K562 (cell line): ENCODE data around the gene FGF11. TPM values are rescaled to one million over a fixed set of nuclear protein-coding genes. Genes with fewer than 3 reads are reported as not detected.
A peak's percentile ranks its signal among the peaks of the same experiment; 100 is the strongest.

Experiments used
- ARNT ChIP-seq, 2 experiments: fragments of 450-650 bp; IDR thresholded peaks; 2 replicates each; pipeline ENCODE4 v1.6.1; 2016; ENCODE audit warnings: mild to moderate bottlenecking in 1 of 2
- BCL6 ChIP-seq: fragments of 250-450 bp; sonication (Bioruptor Pico); IDR thresholded peaks from 2 replicates; pipeline ENCODE4 v1.4.0; 2020
- ELF1 ChIP-seq: fragments of 200-800 bp; sonication (Bioruptor generic); IDR thresholded peaks from 2 replicates; pipeline ENCODE4 v1.6.1; 2016; ENCODE audit warnings: missing genetic modification characterization, missing compliant biosample characterization
- ELF4 ChIP-seq: fragments of 450-650 bp; formaldehyde crosslinking; IDR thresholded peaks from 2 replicates; pipeline ENCODE4 v1.4.0; 2022; ENCODE audit warnings: missing genetic modification characterization
- ESRRA ChIP-seq: fragments of 450-650 bp; IDR thresholded peaks from 2 replicates; pipeline ENCODE4 v1.6.1; 2014; ENCODE audit warnings: low read depth, mild to moderate bottlenecking, moderate library complexity, borderline replicate concordance
- FOSL1 ChIP-seq: fragments of 200-800 bp; sonication (Bioruptor generic); conservative IDR thresholded peaks from 2 replicates; pipeline ENCODE4 v1.6.1; 2016; ENCODE audit warnings: missing genetic modification characterization, missing compliant biosample characterization
- FOXJ2 ChIP-seq: fragments of 200-800 bp; sonication (Bioruptor generic); IDR thresholded peaks from 2 replicates; pipeline ENCODE4 v1.6.1; 2016; ENCODE audit warnings: missing genetic modification characterization, missing compliant biosample characterization
- GABPB2 ChIP-seq: fragments of 250-450 bp; sonication (Bioruptor Pico); conservative IDR thresholded peaks from 2 replicates; pipeline ENCODE4 v1.5.1; 2021; ENCODE audit warnings: mild to moderate bottlenecking
- HCFC1 ChIP-seq: IDR thresholded peaks from 2 replicates; pipeline ENCODE4 v1.6.1; 2012; ENCODE audit warnings: low read depth, low read length, improper control_type of control experiment
- HDAC3 ChIP-seq: fragments of 450-650 bp; IDR thresholded peaks from 2 replicates; pipeline ENCODE4 v1.6.1; 2018; ENCODE audit warnings: borderline replicate concordance, mild to moderate bottlenecking, moderate library complexity; ENCODE audit not compliant: partially characterized antibody
- HSF4 ChIP-seq: fragments of 250-450 bp; sonication (Bioruptor Pico); IDR thresholded peaks from 2 replicates; pipeline ENCODE4 v2.1.2; 2022; ENCODE audit warnings: mild to moderate bottlenecking, moderate library complexity, borderline replicate concordance
- MAFF ChIP-seq: IDR thresholded peaks from 2 replicates; pipeline ENCODE4 v1.6.1; 2012; ENCODE audit warnings: low read length, improper control_type of control experiment
- MAZ ChIP-seq, 2 experiments: fragments of 450-650 bp in 1 of 2; sonication (generic) in 1 of 2; formaldehyde crosslinking; IDR thresholded peaks in 1 of 2; conservative IDR thresholded peaks in 1 of 2; 2 replicates each; pipeline versions ENCODE4 v1.4.0 to v1.5.0; 2020; ENCODE audit warnings: mild to moderate bottlenecking in 1 of 2, missing genetic modification reagents in 1 of 2
- NR2C2 ChIP-seq, 2 experiments: fragments of 200-800 bp in 1 of 2; sonication (Bioruptor generic) in 1 of 2; sonication (generic) in 1 of 2; formaldehyde crosslinking in 1 of 2; IDR thresholded peaks; 2 replicates each; pipeline versions ENCODE4 v1.6.1 to v1.8.0; 2016 to 2022; ENCODE audit warnings: mild to moderate bottlenecking in 1 of 2, missing compliant biosample characterization in 1 of 2, missing genetic modification characterization in 1 of 2, missing genetic modification reagents in 1 of 2
- POLR2A ChIP-seq: fragments of 450-650 bp; conservative IDR thresholded peaks from 2 replicates; pipeline ENCODE4 v1.6.1; 2016
- PYGO2 ChIP-seq: fragments of 450-650 bp; IDR thresholded peaks from 2 replicates; pipeline ENCODE4 v1.6.1; 2016; ENCODE audit warnings: mild to moderate bottlenecking, missing genetic modification characterization, moderate library complexity, missing compliant biosample characterization
- SIRT6 ChIP-seq: IDR thresholded peaks from one replicate; pipeline ENCODE4 v1.6.1; 2012; ENCODE audit warnings: low read depth, mild to moderate bottlenecking, control low read depth, inconsistent platforms, low read length, moderate library complexity
- SNRNP70 ChIP-seq: fragments of 200-400 bp; formaldehyde crosslinking; optimal IDR thresholded peaks from 2 replicates; pipeline ENCODE3; 2017; ENCODE audit warnings: low read depth, low read length
- TOE1 ChIP-seq, 2 experiments: fragments of 450-650 bp in 1 of 2; sonication (generic) in 1 of 2; formaldehyde crosslinking in 1 of 2; IDR thresholded peaks; 2 replicates each; pipeline versions ENCODE4 v1.7.1 to v1.8.0; 2016 to 2022; ENCODE audit warnings: borderline replicate concordance in 2 of 2, mild to moderate bottlenecking in 2 of 2, antibody characterized with exemption in 1 of 2, inconsistent platforms in 1 of 2, low read depth in 1 of 2, missing genetic modification reagents in 1 of 2, moderate library complexity in 1 of 2
- ZFP36 ChIP-seq: fragments of 150-350 bp; IDR thresholded peaks from 2 replicates; pipeline ENCODE4 v1.6.1; 2018; ENCODE audit warnings: low read length, low read depth; ENCODE audit not compliant: partially characterized antibody
- ZKSCAN3 ChIP-seq: fragments of 250-450 bp; sonication (Bioruptor Pico); IDR thresholded peaks from 2 replicates; pipeline ENCODE4 v1.4.0; 2020
- ZKSCAN8 ChIP-seq: fragments of 200-800 bp; sonication (Bioruptor generic); IDR thresholded peaks from 2 replicates; pipeline ENCODE4 v1.6.1; 2016; ENCODE audit warnings: missing genetic modification characterization, missing compliant biosample characterization
- ZNF239 ChIP-seq: fragments of 250-450 bp; sonication (Bioruptor Pico); IDR thresholded peaks from 2 replicates; pipeline ENCODE4 v1.4.0; 2020; ENCODE audit warnings: mild to moderate bottlenecking
- polyA plus RNA-seq, 8 experiments: library from polyadenylated mRNA; depleted of rRNA in 4 of 8; stranded (reverse) in 5 of 8; unstranded in 3 of 8; fragments of >200 nt; fragmentation: Nextera tagmentation in 2 of 8; fragmentation: Illumina TruSeq in 1 of 8; extraction: Ambion mirVana in 2 of 8; extraction: Trizol in 1 of 8; gene quantifications; 2 replicates each; pipeline versions ENCODE4 v1.2.1 to v1.2.3, GENCODE V29; 2011 to 2014; ENCODE audit warnings: inconsistent platforms in 1 of 8, missing spikeins in 1 of 8
- total RNA-seq, 7 experiments: library from RNA; depleted of rRNA in 6 of 7; stranded (reverse); fragments of >200 nt in 6 of 7; fragmentation: Illumina TruSeq in 2 of 7; extraction: Trizol in 2 of 7; gene quantifications; 2 replicates each; pipeline versions ENCODE4 v1.2.1 to v1.2.3, GENCODE V29; 2011 to 2021; ENCODE audit warnings: low replicate concordance in 1 of 7
- TF ChIP-seq, protein P1 (sequence below): fragments of 250-450 bp; sonication (Bioruptor Pico); IDR thresholded peaks from 2 replicates; pipeline ENCODE4 v1.9.0; 2021; ENCODE audit warnings: mild to moderate bottlenecking, inconsistent platforms
- TF ChIP-seq, protein P2 (sequence below): fragments of 450-650 bp; formaldehyde crosslinking; IDR thresholded peaks from 2 replicates; pipeline ENCODE4 v1.4.0; 2022; ENCODE audit warnings: missing genetic modification characterization

FGF11 gene
- total and polyA plus RNA-seq, 9 of the 15 experiments (the other 6 are each of a cell fraction or from before 2014, with no cell fraction given): 1.2 to 7.5 (median 3.0) TPM

DNA sequence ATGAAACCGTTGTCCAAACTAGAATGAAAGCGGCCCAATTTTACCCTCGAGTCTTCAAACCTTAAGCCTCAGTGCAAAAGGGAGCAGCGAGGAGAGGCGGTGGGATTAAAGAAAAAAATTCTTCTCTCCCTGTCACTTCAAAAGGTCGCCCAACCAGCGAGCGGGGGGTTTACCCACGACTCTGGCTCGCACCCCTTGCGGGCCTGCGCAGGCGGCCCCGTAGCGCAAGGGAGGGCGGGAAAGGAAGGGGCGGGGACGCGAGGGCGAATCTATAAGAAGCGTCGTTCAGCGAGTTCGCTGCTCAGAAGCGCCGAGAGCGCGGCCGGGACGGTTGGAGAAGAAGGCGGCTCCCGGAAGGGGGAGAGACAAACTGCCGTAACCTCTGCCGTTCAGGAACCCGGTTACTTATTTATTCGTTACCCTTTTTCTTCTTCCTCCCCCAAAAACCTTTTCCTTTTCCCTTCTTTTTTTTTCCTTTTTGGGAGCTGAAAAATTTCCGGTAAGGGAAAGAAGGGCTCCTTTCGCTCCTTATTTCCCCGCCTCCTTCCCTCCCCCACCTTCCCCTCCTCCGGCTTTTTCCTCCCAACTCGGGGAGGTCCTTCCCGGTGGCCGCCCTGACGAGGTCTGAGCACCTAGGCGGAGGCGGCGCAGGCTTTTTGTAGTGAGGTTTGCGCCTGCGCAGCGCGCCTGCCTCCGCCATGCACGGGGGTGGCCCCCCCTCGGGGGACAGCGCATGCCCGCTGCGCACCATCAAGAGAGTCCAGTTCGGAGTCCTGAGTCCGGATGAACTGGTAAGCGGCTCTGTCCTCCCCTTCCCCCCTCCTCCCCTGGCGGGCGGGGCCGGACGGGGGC is 45.0 kb downstream of the FGF11 start, which contains the start of gene POLR2A (continued):
- TF ChIP-seq FOSL1 (tag): peak; percentile 18; the same call in 1 of the 2 replicates
- TF ChIP-seq NR2C2 (CRISPR knock-in tag; IDR thresholded peaks at IDR 0.05): peak; percentile 45; the same call in 1 of the 2 replicates
- TF ChIP-seq NR2C2 (tag; IDR thresholded peaks at IDR 0.05): peak; percentile 75
- peak; percentile 82; the same call in 1 of the 2 replicates for TF ChIP-seq FOXJ2 (tag)
- TF ChIP-seq HSF4 (CRISPR knock-in tag): no peak
- peak; percentile 100 for TF ChIP-seq POLR2A
- TF ChIP-seq, protein P1, sequence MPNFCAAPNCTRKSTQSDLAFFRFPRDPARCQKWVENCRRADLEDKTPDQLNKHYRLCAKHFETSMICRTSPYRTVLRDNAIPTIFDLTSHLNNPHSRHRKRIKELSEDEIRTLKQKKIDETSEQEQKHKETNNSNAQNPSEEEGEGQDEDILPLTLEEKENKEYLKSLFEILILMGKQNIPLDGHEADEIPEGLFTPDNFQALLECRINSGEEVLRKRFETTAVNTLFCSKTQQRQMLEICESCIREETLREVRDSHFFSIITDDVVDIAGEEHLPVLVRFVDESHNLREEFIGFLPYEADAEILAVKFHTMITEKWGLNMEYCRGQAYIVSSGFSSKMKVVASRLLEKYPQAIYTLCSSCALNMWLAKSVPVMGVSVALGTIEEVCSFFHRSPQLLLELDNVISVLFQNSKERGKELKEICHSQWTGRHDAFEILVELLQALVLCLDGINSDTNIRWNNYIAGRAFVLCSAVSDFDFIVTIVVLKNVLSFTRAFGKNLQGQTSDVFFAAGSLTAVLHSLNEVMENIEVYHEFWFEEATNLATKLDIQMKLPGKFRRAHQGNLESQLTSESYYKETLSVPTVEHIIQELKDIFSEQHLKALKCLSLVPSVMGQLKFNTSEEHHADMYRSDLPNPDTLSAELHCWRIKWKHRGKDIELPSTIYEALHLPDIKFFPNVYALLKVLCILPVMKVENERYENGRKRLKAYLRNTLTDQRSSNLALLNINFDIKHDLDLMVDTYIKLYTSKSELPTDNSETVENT (CRISPR knock-in tag): peak; percentile 96
- 0 out of 2 replicates have a peak, but pooled peaks have one; percentile 8 for TF ChIP-seq PYGO2 (tag)
- peak; percentile 83 for TF ChIP-seq ELF4 (CRISPR knock-in tag)
- peak; percentile 3 for TF ChIP-seq ELF1 (tag)
- peak; percentile 21; the same call in 1 of the 2 replicates for TF ChIP-seq ESRRA
- no peak for TF ChIP-seq GABPB2 (CRISPR knock-in tag)
- TF ChIP-seq ZNF239 (CRISPR knock-in tag): no peak
- peak; percentile 40; the same call in 1 of the 2 replicates for TF ChIP-seq HCFC1
- TF ChIP-seq BCL6 (CRISPR knock-in tag): 0 out of 2 replicates have a peak, but pooled peaks have one; percentile 61
- TF ChIP-seq SNRNP70: no peak
- TF ChIP-seq ZKSCAN3 (CRISPR knock-in tag): no peak
- TF ChIP-seq HDAC3: peak; percentile 28
- peak; percentile 65 for TF ChIP-seq MAFF
- TF ChIP-seq MAZ (CRISPR knock-in tag; conservative IDR thresholded peaks at IDR 0.05 in 1 of 2, IDR thresholded peaks at IDR 0.05 in 1 of 2): peak; percentile 97 to 98
- no peak for TF ChIP-seq SIRT6
- TF ChIP-seq, protein P2, sequence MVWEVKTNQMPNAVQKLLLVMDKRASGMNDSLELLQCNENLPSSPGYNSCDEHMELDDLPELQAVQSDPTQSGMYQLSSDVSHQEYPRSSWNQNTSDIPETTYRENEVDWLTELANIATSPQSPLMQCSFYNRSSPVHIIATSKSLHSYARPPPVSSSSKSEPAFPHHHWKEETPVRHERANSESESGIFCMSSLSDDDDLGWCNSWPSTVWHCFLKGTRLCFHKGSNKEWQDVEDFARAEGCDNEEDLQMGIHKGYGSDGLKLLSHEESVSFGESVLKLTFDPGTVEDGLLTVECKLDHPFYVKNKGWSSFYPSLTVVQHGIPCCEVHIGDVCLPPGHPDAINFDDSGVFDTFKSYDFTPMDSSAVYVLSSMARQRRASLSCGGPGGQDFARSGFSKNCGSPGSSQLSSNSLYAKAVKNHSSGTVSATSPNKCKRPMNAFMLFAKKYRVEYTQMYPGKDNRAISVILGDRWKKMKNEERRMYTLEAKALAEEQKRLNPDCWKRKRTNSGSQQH (CRISPR knock-in tag): peak; percentile 92
- TF ChIP-seq TOE1 (IDR thresholded peaks at IDR 0.05; ENCODE audit: borderline replicate concordance): peak; percentile 76; the same call in 1 of the 2 replicates
- TF ChIP-seq TOE1 (CRISPR knock-in tag; IDR thresholded peaks at IDR 0.05; ENCODE audit: borderline replicate concordance, low read depth): no peak
- peak; percentile 5 for TF ChIP-seq ZFP36
- TF ChIP-seq ZKSCAN8: no peak; the same call in 1 of the 2 replicates
- peak; percentile 18 to 74; a peak in 3 of 4 replicates for TF ChIP-seq ARNT (IDR thresholded peaks at IDR 0.05)
